OCI-LY7 (cell line): ENCODE measurements around the gene LTBP2. TPM values are rescaled to one million over a fixed set of nuclear protein-coding genes. Genes with fewer than 3 reads are reported as not detected.

Experiments
- BruUV-seq: library from RNA; stranded (reverse); fragments of 400-500 nt; replicated peaks from 2 replicates; lab custom pipeline; 2021; lab: Mats Ljungman, UMichigan
- CTCF ChIA-PET: fragments of 300-600 bp; sonication (Branson Sonifier 250); formaldehyde crosslinking; loops from one replicate; lab custom pipeline; 2022; ENCODE audit warnings: antibody characterized with exemption; ENCODE audit not compliant: unreplicated experiment; lab: Charles Lee
- POLR2A ChIA-PET: fragments of 300-600 bp; sonication (Branson Sonifier 250); formaldehyde crosslinking; loops from one replicate; lab custom pipeline; 2022; ENCODE audit warnings: antibody characterized with exemption; lab: Charles Lee
- DNase-seq: peaks from one replicate; pipeline ENCODE4 v3.0.0-alpha.2; 2015; ENCODE audit warnings: low spot score
- H2AFZ ChIP-seq: fragments of 200-600 bp; sonication (generic), shearing (Covaris generic); 2 replicates; pipeline ENCODE4 v1.6.1; 2014; ENCODE audit warnings: mild to moderate bottlenecking, antibody characterized with exemption, low read length, moderate library complexity
- H3K27ac ChIP-seq: fragments of 200-600 bp; sonication (generic); 2 replicates; pipeline ENCODE4 v1.5.1; 2014; ENCODE audit warnings: mixed run types, low read depth, mild to moderate bottlenecking, moderate library complexity, low read length, inconsistent platforms; ENCODE audit not compliant: poor library complexity, severe bottlenecking
- H3K36me3 ChIP-seq: fragments of 200-600 bp; sonication (generic); 2 replicates; pipeline ENCODE4 v1.6.1; 2014; ENCODE audit warnings: mild to moderate bottlenecking, antibody characterized with exemption, low read length, moderate library complexity, mixed read lengths; ENCODE audit not compliant: insufficient read depth
- H3K4me1 ChIP-seq: fragments of 200-600 bp; sonication (generic); 2 replicates; pipeline ENCODE4 v1.5.1; 2014; ENCODE audit warnings: mild to moderate bottlenecking, low read length; ENCODE audit not compliant: insufficient read depth, poor library complexity, severe bottlenecking
- H3K4me2 ChIP-seq: fragments of 200-600 bp; sonication (generic); 2 replicates; pipeline ENCODE4 v1.6.1; 2014; ENCODE audit warnings: mild to moderate bottlenecking, low read length
- H3K4me3 ChIP-seq: fragments of 200-600 bp; sonication (generic); 2 replicates; pipeline ENCODE4 v1.5.1; 2014; ENCODE audit warnings: mild to moderate bottlenecking, low read depth, low read length; ENCODE audit not compliant: poor library complexity, severe bottlenecking
- H3K79me2 ChIP-seq: fragments of 200-600 bp; sonication (generic); 2 replicates; pipeline ENCODE4 v1.6.1; 2016; ENCODE audit warnings: low read depth, mild to moderate bottlenecking, low read length, moderate library complexity, mixed read lengths; ENCODE audit not compliant: insufficient read depth
- H3K9me2 ChIP-seq: fragments of 200-600 bp; sonication (generic); 2 replicates; pipeline ENCODE4 v1.6.1; 2016; ENCODE audit warnings: mild to moderate bottlenecking, low read length, mixed read lengths; ENCODE audit not compliant: insufficient read depth
- H3K9me3 ChIP-seq: fragments of 200-600 bp; sonication (generic); 2 replicates; pipeline ENCODE4 v1.6.1; 2014; ENCODE audit warnings: mild to moderate bottlenecking, mixed run types, low read length, mixed read lengths
- H4K20me1 ChIP-seq: fragments of 200-600 bp; sonication (generic); 2 replicates; pipeline ENCODE4 v1.6.1; 2014; ENCODE audit warnings: mild to moderate bottlenecking, antibody characterized with exemption, low read length, moderate library complexity, mixed read lengths; ENCODE audit not compliant: insufficient read depth
- CTCF ChIP-seq: fragments of 200-600 bp; sonication (generic); conservative IDR thresholded peaks from 2 replicates; pipeline ENCODE4 v1.5.1; 2014; ENCODE audit warnings: mild to moderate bottlenecking, antibody characterized with exemption, low read length, moderate library complexity, mixed read lengths
- EZH2phosphoT487 ChIP-seq: fragments of 200-600 bp; sonication (generic); IDR thresholded peaks from 2 replicates; pipeline ENCODE4 v1.6.1; 2018; ENCODE audit warnings: low read depth, borderline replicate concordance, mild to moderate bottlenecking, mixed run types, antibody characterized with exemption, low read length, moderate library complexity, mixed read lengths
- intact Hi-C: fragments of 100-400 bp; cut with micrococcal nuclease; formaldehyde crosslinking; loops from one replicate; pipeline ENCODE4 v1.10.0; 2022; ENCODE audit not compliant: unreplicated experiment
- total RNA-seq, 2 experiments: library from RNA; depleted of rRNA in 1 of 2; stranded (reverse); fragments of >200 nt in 1 of 2; shearing (Covaris generic) in 1 of 2; gene quantifications; 2 replicates each; pipeline ENCODE4 v1.2.3, GENCODE V29; 2014 to 2022

Gene LTBP2
- total RNA-seq, 2 experiments from 2014 or later, result 0.15 to 0.25 TPM

GRCh38 chr14:74619672-74620131 lies 7.7 kb upstream of the LTBP2 start:
- Histone ChIP-seq H3K9me2 (no peaks in the 10 kb centered on the region), H3K4me1 (peaks cover 22% of the 10 kb centered on the region), H3K9me3 (no peaks in the 10 kb centered on the region), H3K36me3 (no peaks in the 10 kb centered on the region), H2AFZ (no peak overlapping the region), H3K4me2 (no peak overlapping the region), H3K79me2 (no peaks in the 10 kb centered on the region), H3K4me3 (no peak overlapping the region), H4K20me1 (no peaks in the 10 kb centered on the region), H3K27ac (no peak overlapping the region)
- intact Hi-C loops, result no loop called here
- ChIA-PET CTCF (interaction anchor here (1.0 to 2.6 kb wide), 2 partner anchors 11 to 47 kb away, joined by 4 to 10 read pairs; no protein-coding TSS in a partner anchor), POLR2A (interaction anchor here (1.3 kb wide), 1 partner anchor 8 kb away, joined by 3 read pairs; no protein-coding TSS in a partner anchor)
- TF ChIP-seq CTCF (no peak), EZH2phosphoT487 (no peak)
- no peak for DNase-seq
- no TSS peak for BruUV-seq

- Histone ChIP-seq H3K9me2 (no peaks in the 10 kb centered on the region), H3K36me3 (no peaks in the 10 kb centered on the region), H3K4me2 (peak overlapping the region; percentile 39), H4K20me1 (no peaks in the 10 kb centered on the region), H3K79me2 (no peaks in the 10 kb centered on the region), H2AFZ (peak overlapping the region; percentile 87), H3K27ac (no peak overlapping the region), H3K4me1 (peaks cover 27% of the 10 kb centered on the region), H3K4me3 (no peak overlapping the region), H3K9me3 (no peaks in the 10 kb centered on the region)
- intact Hi-C loops, result no loop called here
- DNase-seq, result peak; percentile 53
- TF ChIP-seq CTCF (no peak), EZH2phosphoT487 (no peak)
- ChIA-PET CTCF (interaction anchor here (0.8 to 2.6 kb wide), 3 partner anchors 9 to 45 kb away, joined by 4 to 10 read pairs (median 5); no protein-coding TSS in a partner anchor), POLR2A (interaction anchor here (0.5 to 3.1 kb wide), 6 partner anchors 9 to 1554 kb away, joined by 3 to 8 read pairs (median 4); no protein-coding TSS in a partner anchor)
- no TSS peak for BruUV-seq
These were observed 6.3 kb upstream of the LTBP2 start for GRCh38 chr14:74618078-74618952.
